Activated gamma-delta T cell treated with Interleukin-2 at 50 U/mL for 16 hours (primary cell): ENCODE data around the gene SUZ12.
"Not testable (repeated sequence)": the region's sequence is repeated elsewhere in the genome, so short reads cannot be mapped to it uniquely, and the experiment has no call there.

Source experiments
- DNase-seq: peaks from one replicate; pipeline ENCODE4 v3.0.0-alpha.2; 2020

Gene SUZ12

GRCh38 chr17:31936615-31937609, at the start of gene SUZ12:
Gene SUZ12, plus strand, starts transcription at chr17:31937007. Its CDS starts 240 bp downstream, at chr17:31937247.
- DNase-seq = peak; percentile 80

GRCh38 chr17:31888124-31888523, 48.7 kb upstream of the SUZ12 start:
- no peak for DNase-seq

- DNase-seq = no peak
These were observed 35.9 kb upstream of the SUZ12 start for GRCh38 chr17:31900877-31901276.

- DNase-seq = no peak
These were observed 34.1 kb upstream of the SUZ12 start for GRCh38 chr17:31902693-31903092.

- DNase-seq = no peak
These were observed 33.4 kb upstream of the SUZ12 start for GRCh38 chr17:31903401-31903800.

GRCh38 chr17:31907342-31907962, 29.4 kb upstream of the SUZ12 start:
- no peak for DNase-seq

- DNase-seq = no peak
These were observed 28.4 kb upstream of the SUZ12 start for GRCh38 chr17:31908386-31908785.

- DNase-seq = not testable (repeated sequence)
These were observed 24.1 kb upstream of the SUZ12 start for GRCh38 chr17:31912705-31913104.

- DNase-seq = no peak
These were observed 21.2 kb upstream of the SUZ12 start for GRCh38 chr17:31915456-31916100.

GRCh38 chr17:31916491-31917064, 20.2 kb upstream of the SUZ12 start:
- DNase-seq = no peak

- no peak for DNase-seq
These were observed 19.7 kb upstream of the SUZ12 start for GRCh38 chr17:31917065-31917529.

- not testable (repeated sequence) for DNase-seq
These were observed 19.1 kb upstream of the SUZ12 start for GRCh38 chr17:31917721-31918120.

- no peak for DNase-seq
These were observed 18.1 kb upstream of the SUZ12 start for GRCh38 chr17:31918701-31919128.

GRCh38 chr17:31919802-31920525, 16.8 kb upstream of the SUZ12 start:
- no peak for DNase-seq

GRCh38 chr17:31926100-31926729, 10.6 kb upstream of the SUZ12 start:
- no peak for DNase-seq

- no peak for DNase-seq
These were observed 5.1 kb upstream of the SUZ12 start for GRCh38 chr17:31931756-31932155.

- no peak for DNase-seq
These were observed 1.3 kb upstream of the SUZ12 start for GRCh38 chr17:31935512-31935911.

GRCh38 chr17:31937926-31938641, 1.3 kb downstream of the SUZ12 start:
- not testable (repeated sequence) for DNase-seq

GRCh38 chr17:31941916-31942315, 5.1 kb downstream of the SUZ12 start:
- not testable (repeated sequence) for DNase-seq

- DNase-seq = not testable (repeated sequence)
These were observed 5.6 kb downstream of the SUZ12 start for GRCh38 chr17:31942396-31942795.

GRCh38 chr17:31951953-31952352, 15.1 kb downstream of the SUZ12 start:
- DNase-seq = not testable (repeated sequence)
